ENCODE measurements around the gene ETS1. TPM values are rescaled to one million over a fixed set of nuclear protein-coding genes. Genes with fewer than 3 reads are reported as not detected.

The ETS1 gene
- total RNA-seq, 1 donor from 2014 or later = 169 TPM

- no peak for DNase-seq (ENCODE audit: extremely low read depth, low read depth, low spot score)
These were observed 65.7 kb downstream of the ETS1 start for GRCh38 chr11:128521682-128522054.

- no peak for DNase-seq (ENCODE audit: extremely low read depth, low read depth, low spot score)
These were observed 66.3 kb downstream of the ETS1 start for GRCh38 chr11:128520888-128521681.

GRCh38 chr11:128520206-128520887 lies 67.0 kb downstream of the ETS1 start:
- DNase-seq (ENCODE audit: extremely low read depth, low read depth, low spot score) = no peak

- DNase-seq (ENCODE audit: extremely low read depth, low read depth, low spot score) = no peak
These were observed 68.0 kb downstream of the ETS1 start for GRCh38 chr11:128519338-128519737.

GRCh38 chr11:128518493-128519207 lies 68.7 kb downstream of the ETS1 start:
- DNase-seq (ENCODE audit: extremely low read depth, low read depth, low spot score) = no peak

GRCh38 chr11:128517451-128518230 lies 69.7 kb downstream of the ETS1 start:
- no peak for DNase-seq (ENCODE audit: extremely low read depth, low read depth, low spot score)

- no peak for DNase-seq (ENCODE audit: extremely low read depth, low read depth, low spot score)
These were observed 70.5 kb downstream of the ETS1 start for GRCh38 chr11:128516886-128517285.

GRCh38 chr11:128515826-128516778 lies 71.3 kb downstream of the ETS1 start:
- no peak for DNase-seq (ENCODE audit: extremely low read depth, low read depth, low spot score)

- no peak for DNase-seq (ENCODE audit: extremely low read depth, low read depth, low spot score)
These were observed 72.3 kb downstream of the ETS1 start for GRCh38 chr11:128515086-128515485.

GRCh38 chr11:128513915-128514681 lies 73.3 kb downstream of the ETS1 start:
- no peak for DNase-seq (ENCODE audit: extremely low read depth, low read depth, low spot score)

- DNase-seq (ENCODE audit: extremely low read depth, low read depth, low spot score) = no peak
These were observed 74.8 kb downstream of the ETS1 start for GRCh38 chr11:128512474-128512996.

GRCh38 chr11:128511712-128512111 lies 75.6 kb downstream of the ETS1 start:
- no peak for DNase-seq (ENCODE audit: extremely low read depth, low read depth, low spot score)

GRCh38 chr11:128509621-128510389 lies 77.6 kb downstream of the ETS1 start:
- DNase-seq (ENCODE audit: extremely low read depth, low read depth, low spot score) = no peak

- no peak for DNase-seq (ENCODE audit: extremely low read depth, low read depth, low spot score)
These were observed 78.4 kb downstream of the ETS1 start for GRCh38 chr11:128508770-128509510.

- DNase-seq (ENCODE audit: extremely low read depth, low read depth, low spot score) = no peak
These were observed 79.4 kb downstream of the ETS1 start for GRCh38 chr11:128507936-128508335.

GRCh38 chr11:128506999-128507611 lies 80.3 kb downstream of the ETS1 start:
- DNase-seq (ENCODE audit: extremely low read depth, low read depth, low spot score) = no peak

- no peak for DNase-seq (ENCODE audit: extremely low read depth, low read depth, low spot score)
These were observed 81.0 kb downstream of the ETS1 start for GRCh38 chr11:128506356-128506755.

All from glomerular endothelial cell (primary cell).